Epithelial cell of esophagus (primary cell): ENCODE measurements around the gene EQTN.

Source experiments
- DNase-seq: peaks from one replicate; pipeline ENCODE4 v3.0.0; 2010; ENCODE audit warnings: low read depth
- H3K4me3 ChIP-seq: 2 replicates; pipeline ENCODE4 v1.5.1; 2011; ENCODE audit warnings: mild to moderate bottlenecking, low read length, control low read depth
- TF ChIP-seq, protein P1 (sequence below): IDR thresholded peaks from 2 replicates; pipeline ENCODE4 v1.5.1; 2011; ENCODE audit warnings: low read depth, mild to moderate bottlenecking, low read length, control low read depth, inconsistent platforms; ENCODE audit not compliant: insufficient read depth; ENCODE audit errors: missing control alignments

Gene EQTN

DNA sequence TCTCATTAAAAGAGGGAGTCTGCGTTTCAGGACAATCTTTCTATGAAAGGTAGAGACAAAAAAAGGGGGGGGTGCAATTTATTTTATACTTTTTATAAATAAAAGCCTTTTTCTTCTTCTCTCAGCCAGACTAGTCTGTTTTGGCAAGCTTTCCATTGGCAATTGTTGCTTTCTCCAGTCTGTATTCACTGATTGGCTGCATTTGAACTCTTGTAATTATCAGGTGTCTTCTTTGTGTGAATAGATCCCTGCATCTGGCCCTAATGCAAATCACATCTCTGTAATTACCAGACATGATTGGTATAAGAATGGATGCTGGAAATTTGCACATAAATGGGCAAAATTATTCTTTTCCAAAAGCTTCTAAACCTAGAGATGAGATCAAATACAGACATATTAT is 7.6 kb upstream of the EQTN start:
- DNase-seq = no peak
- TF ChIP-seq, protein P1, sequence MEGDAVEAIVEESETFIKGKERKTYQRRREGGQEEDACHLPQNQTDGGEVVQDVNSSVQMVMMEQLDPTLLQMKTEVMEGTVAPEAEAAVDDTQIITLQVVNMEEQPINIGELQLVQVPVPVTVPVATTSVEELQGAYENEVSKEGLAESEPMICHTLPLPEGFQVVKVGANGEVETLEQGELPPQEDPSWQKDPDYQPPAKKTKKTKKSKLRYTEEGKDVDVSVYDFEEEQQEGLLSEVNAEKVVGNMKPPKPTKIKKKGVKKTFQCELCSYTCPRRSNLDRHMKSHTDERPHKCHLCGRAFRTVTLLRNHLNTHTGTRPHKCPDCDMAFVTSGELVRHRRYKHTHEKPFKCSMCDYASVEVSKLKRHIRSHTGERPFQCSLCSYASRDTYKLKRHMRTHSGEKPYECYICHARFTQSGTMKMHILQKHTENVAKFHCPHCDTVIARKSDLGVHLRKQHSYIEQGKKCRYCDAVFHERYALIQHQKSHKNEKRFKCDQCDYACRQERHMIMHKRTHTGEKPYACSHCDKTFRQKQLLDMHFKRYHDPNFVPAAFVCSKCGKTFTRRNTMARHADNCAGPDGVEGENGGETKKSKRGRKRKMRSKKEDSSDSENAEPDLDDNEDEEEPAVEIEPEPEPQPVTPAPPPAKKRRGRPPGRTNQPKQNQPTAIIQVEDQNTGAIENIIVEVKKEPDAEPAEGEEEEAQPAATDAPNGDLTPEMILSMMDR = no peak
- H3K4me3 ChIP-seq = no peak overlapping the region

DNA sequence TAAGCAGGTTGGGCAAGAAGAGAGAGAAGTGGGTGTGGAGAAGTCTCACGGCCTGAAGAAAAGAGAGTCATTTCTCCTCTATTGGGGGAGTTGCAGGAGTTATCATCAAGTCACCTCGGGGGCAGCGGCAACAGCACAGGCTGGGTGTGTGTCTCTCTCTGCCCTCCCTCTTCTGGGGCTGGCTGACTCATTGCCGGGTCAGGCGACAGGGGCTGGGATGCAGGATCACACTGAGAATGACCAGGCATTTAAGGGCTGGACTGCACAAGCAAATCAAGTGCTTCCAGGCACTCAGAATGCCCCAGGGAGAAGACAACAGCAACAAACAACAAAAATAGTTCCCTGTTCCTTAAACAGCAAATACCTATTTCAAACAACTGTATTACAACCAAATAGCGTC is 6.3 kb upstream of the EQTN start:
- TF ChIP-seq, protein P1 = no peak
- no peak overlapping the region for H3K4me3 ChIP-seq
- DNase-seq = no peak

DNA sequence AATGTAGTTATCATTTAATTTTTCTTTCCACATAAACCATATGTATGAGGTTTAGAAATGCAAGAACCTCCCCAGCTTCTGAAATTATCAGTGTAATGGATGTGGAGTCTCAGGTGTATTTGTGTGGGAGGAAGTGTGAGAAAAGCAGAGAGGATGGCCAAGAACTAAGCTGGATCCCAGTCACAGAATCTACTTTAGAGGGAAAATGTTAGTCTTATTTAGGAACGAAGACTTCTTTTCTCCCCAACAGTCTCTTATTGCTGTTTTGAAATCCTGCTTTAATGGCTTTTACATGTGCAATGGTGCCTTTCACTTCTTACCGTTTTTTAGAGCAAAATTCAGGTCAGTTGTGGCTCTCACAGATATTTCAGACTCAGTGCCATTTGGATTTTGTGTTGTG is 3.0 kb downstream of the EQTN start:
- H3K4me3 ChIP-seq = no peak overlapping the region
- TF ChIP-seq, protein P1 = no peak
- DNase-seq = no peak

DNA sequence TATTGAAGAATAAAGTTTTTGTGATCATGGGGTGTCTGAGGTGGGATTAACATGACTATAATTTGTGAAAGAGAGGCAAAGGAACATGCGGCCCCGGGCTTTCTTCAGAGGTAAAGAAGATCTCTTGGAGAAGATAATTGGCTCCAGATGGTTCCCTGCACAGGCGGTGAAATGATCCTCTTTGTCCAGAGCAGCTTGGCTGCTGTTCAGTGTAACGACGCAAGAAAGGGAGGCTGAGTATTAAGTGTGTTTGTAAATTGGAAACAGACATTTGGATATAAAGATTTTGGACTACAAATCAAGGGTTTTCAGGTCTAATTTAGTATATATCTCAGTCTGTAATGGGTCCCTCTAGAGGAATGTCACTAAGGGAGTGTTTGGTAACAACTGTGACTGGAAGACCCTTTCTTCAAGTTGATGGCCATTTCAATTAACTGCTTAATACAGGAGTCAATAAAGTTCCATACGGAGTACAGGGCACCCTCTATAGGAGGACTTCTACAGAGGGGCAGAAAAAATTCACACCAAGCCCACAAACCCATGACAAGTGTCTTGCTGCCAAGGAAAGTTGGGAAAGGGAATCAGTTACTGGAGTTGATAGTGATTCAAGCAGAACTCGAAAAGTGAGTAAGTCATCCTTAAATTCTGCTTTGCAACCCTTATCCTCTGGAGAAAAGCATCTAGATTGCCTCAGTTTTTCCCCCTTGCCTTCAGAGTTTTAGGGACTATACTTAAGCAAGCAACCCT is 4.1 kb downstream of the EQTN start:
- no peak overlapping the region for H3K4me3 ChIP-seq
- no peak for DNase-seq
- TF ChIP-seq, protein P1 = no peak

DNA sequence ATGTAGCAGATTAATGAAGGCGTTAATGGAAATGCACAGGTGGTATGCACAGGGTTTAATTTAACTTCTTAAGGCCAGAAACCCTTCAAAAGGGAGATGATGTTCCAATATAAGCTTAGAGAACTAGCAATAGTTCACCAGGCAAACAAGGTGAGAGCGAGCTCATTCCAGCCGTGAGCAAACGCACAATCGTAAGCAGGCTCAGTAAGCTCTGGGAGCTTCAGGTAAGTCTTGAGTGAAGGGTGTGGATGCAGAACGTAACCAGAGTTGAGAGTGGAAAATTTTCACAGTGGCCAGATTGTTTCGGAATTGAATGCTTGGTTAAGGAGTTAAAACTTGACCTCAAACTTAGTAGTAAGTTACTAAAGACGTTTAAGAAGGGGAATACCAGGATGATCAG is 5.7 kb downstream of the EQTN start:
- TF ChIP-seq, protein P1 = no peak
- no peak for DNase-seq
- H3K4me3 ChIP-seq = no peak overlapping the region

DNA sequence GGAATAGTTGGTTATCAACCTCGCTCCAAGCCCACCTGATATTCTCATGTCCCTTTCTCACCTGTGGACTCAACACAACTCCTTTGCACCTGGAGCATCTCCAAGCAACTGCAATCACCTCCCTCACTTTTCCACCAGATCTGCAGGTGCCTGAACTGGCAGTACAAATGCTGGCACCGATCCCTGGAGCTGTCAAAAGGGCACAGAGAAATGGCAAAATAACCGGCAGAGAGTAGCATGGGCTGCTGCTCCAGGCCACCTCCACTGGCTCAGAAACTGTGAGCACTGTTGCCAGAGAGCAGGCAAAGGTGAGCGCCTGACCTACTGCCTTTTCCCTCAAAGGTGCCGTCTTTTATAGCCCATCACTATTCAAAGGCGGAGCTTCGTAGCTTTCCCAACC is 14.7 kb downstream of the EQTN start:
- no peak for DNase-seq

More for the DNA sequence above, 14.7 kb downstream of the EQTN start:
- TF ChIP-seq, protein P1 = no peak
- no peak overlapping the region for H3K4me3 ChIP-seq
